ENCODE measurements around the gene AGBL5. TPM values are rescaled to one million over a fixed set of nuclear protein-coding genes. Genes with fewer than 3 reads are reported as not detected.

Gene AGBL5
- total and polyA plus RNA-seq, 2 of the 13 experiments (the other 11 are each of a cell fraction or from before 2014, with no cell fraction given), result 55.9 to 73.3 TPM

- TF ChIP-seq LCORL (IDR thresholded peaks at IDR 0.05) (no peak), LCORL (CRISPR knock-in tag; IDR thresholded peaks at IDR 0.05) (peak; percentile 86), TRIM24 (CRISPR knock-in tag; IDR thresholded peaks at IDR 0.05) (no peak), ZNF326 (CRISPR knock-in tag; IDR thresholded peaks at IDR 0.05; ENCODE audit: borderline replicate concordance) (no peak), ZNF446 (CRISPR knock-in tag; IDR thresholded peaks at IDR 0.05) (peak; percentile 91), KAT2B (IDR thresholded peaks at IDR 0.05; ENCODE audit: borderline replicate concordance, low read depth, low read length) (no peak), ZNF562 (CRISPR knock-in tag; IDR thresholded peaks at IDR 0.05; ENCODE audit: borderline replicate concordance) (peak; percentile 18), ELF1 (CRISPR knock-in tag; IDR thresholded peaks at IDR 0.05) (peak; percentile 86), SKI (IDR thresholded peaks at IDR 0.05; ENCODE audit: partially characterized antibody) (no peak), HMGXB4 (CRISPR knock-in tag; IDR thresholded peaks at IDR 0.05; ENCODE audit: borderline replicate concordance in 1 of 2, low read depth in 1 of 2) (peak; percentile 81 to 95), ZMAT3 (CRISPR knock-in tag; conservative IDR thresholded peaks at IDR 0.05) (peak; percentile 78; the same call in 1 of the 2 replicates), ZNF17 (CRISPR knock-in tag; IDR thresholded peaks at IDR 0.05) (peak; percentile 83; the same call in 1 of the 2 replicates), SSRP1 (CRISPR knock-in tag; IDR thresholded peaks at IDR 0.05) (peak; percentile 100), MBD4 (IDR thresholded peaks at IDR 0.05; ENCODE audit: borderline replicate concordance, low read length) (peak; percentile 98; the same call in 1 of the 2 replicates), ZNF501 (CRISPR knock-in tag; IDR thresholded peaks at IDR 0.05) (peak; percentile 96), TCF12 (IDR thresholded peaks at IDR 0.05) (no peak), TCF12 (CRISPR knock-in tag; IDR thresholded peaks at IDR 0.05) (no peak; the same call in 1 of the 2 replicates), ZNF563 (CRISPR knock-in tag; IDR thresholded peaks at IDR 0.05) (peak; percentile 81; the same call in 1 of the 2 replicates), MEIS1 (CRISPR knock-in tag; IDR thresholded peaks at IDR 0.05; ENCODE audit: borderline replicate concordance) (peak; percentile 95), ZNF354B (CRISPR knock-in tag; IDR thresholded peaks at IDR 0.05) (peak; percentile 97), MAZ (IDR thresholded peaks at IDR 0.05; ENCODE audit: borderline replicate concordance, low read depth, low read length) (no peak), MAZ (CRISPR knock-in tag; IDR thresholded peaks at IDR 0.05; ENCODE audit: low read depth) (peak; percentile 76), HNRNPL (IDR thresholded peaks at IDR 0.05; ENCODE audit: low read depth, low read length) (0 out of 2 replicates have a peak, but pooled peaks have one; percentile 36), NCOA2 (CRISPR knock-in tag; IDR thresholded peaks at IDR 0.05) (peak; percentile 57; the same call in 1 of the 2 replicates)
- TF ChIP-seq, protein P1, sequence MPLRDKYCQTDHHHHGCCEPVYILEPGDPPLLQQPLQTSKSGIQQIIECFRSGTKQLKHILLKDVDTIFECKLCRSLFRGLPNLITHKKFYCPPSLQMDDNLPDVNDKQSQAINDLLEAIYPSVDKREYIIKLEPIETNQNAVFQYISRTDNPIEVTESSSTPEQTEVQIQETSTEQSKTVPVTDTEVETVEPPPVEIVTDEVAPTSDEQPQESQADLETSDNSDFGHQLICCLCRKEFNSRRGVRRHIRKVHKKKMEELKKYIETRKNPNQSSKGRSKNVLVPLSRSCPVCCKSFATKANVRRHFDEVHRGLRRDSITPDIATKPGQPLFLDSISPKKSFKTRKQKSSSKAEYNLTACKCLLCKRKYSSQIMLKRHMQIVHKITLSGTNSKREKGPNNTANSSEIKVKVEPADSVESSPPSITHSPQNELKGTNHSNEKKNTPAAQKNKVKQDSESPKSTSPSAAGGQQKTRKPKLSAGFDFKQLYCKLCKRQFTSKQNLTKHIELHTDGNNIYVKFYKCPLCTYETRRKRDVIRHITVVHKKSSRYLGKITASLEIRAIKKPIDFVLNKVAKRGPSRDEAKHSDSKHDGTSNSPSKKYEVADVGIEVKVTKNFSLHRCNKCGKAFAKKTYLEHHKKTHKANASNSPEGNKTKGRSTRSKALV (CRISPR knock-in tag; IDR thresholded peaks at IDR 0.05), result peak; percentile 54; the same call in 1 of the 2 replicates
- TF ChIP-seq, protein P2, sequence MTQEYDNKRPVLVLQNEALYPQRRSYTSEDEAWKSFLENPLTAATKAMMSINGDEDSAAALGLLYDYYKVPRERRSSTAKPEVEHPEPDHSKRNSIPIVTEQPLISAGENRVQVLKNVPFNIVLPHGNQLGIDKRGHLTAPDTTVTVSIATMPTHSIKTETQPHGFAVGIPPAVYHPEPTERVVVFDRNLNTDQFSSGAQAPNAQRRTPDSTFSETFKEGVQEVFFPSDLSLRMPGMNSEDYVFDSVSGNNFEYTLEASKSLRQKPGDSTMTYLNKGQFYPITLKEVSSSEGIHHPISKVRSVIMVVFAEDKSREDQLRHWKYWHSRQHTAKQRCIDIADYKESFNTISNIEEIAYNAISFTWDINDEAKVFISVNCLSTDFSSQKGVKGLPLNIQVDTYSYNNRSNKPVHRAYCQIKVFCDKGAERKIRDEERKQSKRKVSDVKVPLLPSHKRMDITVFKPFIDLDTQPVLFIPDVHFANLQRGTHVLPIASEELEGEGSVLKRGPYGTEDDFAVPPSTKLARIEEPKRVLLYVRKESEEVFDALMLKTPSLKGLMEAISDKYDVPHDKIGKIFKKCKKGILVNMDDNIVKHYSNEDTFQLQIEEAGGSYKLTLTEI (CRISPR knock-in tag; conservative IDR thresholded peaks at IDR 0.05), result peak; percentile 12; the same call in 1 of the 2 replicates
Observed at GRCh38 chr2:27050996-27051901, at the start of gene AGBL5 (continued).

Data from HepG2 (cell line).